Effector memory CD4-positive, alpha-beta T cell (primary cell): Measurements from ENCODE around the gene TGM6.
A peak's percentile ranks its signal among the peaks of the same experiment; 100 is the strongest.

Experiments
- DNase-seq, 3 donors: peaks; one replicate each; pipeline ENCODE4 v3.0.0-alpha.2; 2020
- H3K27ac ChIP-seq: 2 replicates; pipeline ENCODE4 v1.7.0; 2013; ENCODE audit warnings: mild to moderate bottlenecking, low read length, moderate library complexity; ENCODE audit not compliant: insufficient read depth, poor library complexity, severe bottlenecking
- H3K27me3 ChIP-seq: replicated peaks from 2 replicates; pipeline ENCODE4 v1.7.0; 2013; ENCODE audit warnings: mild to moderate bottlenecking, low read length; ENCODE audit not compliant: insufficient read depth, control insufficient read depth, poor library complexity, severe bottlenecking
- H3K36me3 ChIP-seq: 2 replicates; pipeline ENCODE4 v1.7.0; 2013; ENCODE audit warnings: mild to moderate bottlenecking, low read length, moderate library complexity; ENCODE audit not compliant: control insufficient read depth, insufficient read depth
- H3K4me1 ChIP-seq: 2 replicates; pipeline ENCODE4 v1.7.0; 2013; ENCODE audit warnings: low read length, mild to moderate bottlenecking; ENCODE audit not compliant: control insufficient read depth, insufficient read depth, poor library complexity, severe bottlenecking
- H3K4me3 ChIP-seq: 2 replicates; pipeline ENCODE4 v1.7.0; 2013; ENCODE audit warnings: low read length, low read depth, mild to moderate bottlenecking; ENCODE audit not compliant: insufficient read depth, poor library complexity, severe bottlenecking
- H3K9me3 ChIP-seq: 2 replicates; pipeline ENCODE4 v1.7.0; 2013; ENCODE audit warnings: mild to moderate bottlenecking, low read length, moderate library complexity; ENCODE audit not compliant: control insufficient read depth

TGM6 gene

DNA sequence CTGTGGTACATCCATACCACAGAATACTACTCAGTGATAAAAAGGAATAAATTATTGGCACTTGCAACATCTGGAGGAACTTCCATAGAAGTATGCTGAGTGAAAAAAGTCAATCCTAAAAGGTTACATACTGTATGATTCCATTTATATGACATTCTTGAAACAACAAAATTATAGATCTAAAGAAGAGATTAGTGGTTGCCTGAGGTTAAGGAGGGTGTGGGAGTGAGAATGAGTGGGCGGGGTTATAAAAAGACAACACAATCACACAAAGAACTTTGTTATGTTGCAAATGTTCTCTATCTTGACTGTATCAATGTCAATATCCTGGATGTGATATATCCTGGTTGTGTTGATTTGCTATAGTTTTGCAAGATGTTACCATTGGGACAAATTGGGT, 68.7 kb downstream of the TGM6 start:
- H3K27me3 ChIP-seq = no peaks in the 10 kb centered on the region
- no peaks in the 10 kb centered on the region for H3K36me3 ChIP-seq
- H3K9me3 ChIP-seq = no peaks in the 10 kb centered on the region
- H3K4me1 ChIP-seq = no peaks in the 10 kb centered on the region
- H3K4me3 ChIP-seq = no peak overlapping the region
- no peak overlapping the region for H3K27ac ChIP-seq
- DNase-seq = no peak

DNA sequence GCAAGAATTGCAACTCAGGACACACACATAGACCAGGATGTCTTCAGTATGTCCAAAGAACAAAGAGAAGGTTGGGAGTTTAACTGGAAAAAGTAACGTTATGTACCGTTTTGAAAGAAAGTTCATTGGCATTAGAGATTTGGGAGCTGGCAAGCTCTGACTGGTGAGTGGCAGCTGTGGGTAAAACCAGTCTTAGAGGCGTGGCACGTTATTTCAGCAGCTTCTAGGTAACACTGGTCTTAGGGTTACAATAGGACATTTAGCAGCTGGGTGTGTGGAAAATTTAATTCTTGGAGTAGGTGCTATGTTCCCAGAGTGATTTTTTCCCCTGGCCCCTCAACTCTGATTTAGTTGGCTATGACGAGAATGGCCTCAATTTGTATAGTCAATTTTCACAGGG, 70.7 kb downstream of the TGM6 start:
- Histone ChIP-seq H3K27ac (no peak overlapping the region), H3K9me3 (no peaks in the 10 kb centered on the region), H3K4me3 (no peak overlapping the region), H3K36me3 (no peaks in the 10 kb centered on the region), H3K4me1 (no peaks in the 10 kb centered on the region), H3K27me3 (no peaks in the 10 kb centered on the region)
- no peak for DNase-seq

- no peaks in the 10 kb centered on the region for H3K4me1 ChIP-seq
- H3K36me3 ChIP-seq = no peaks in the 10 kb centered on the region
- peak in 2 of 3 donors; percentile 13 to 41 for DNase-seq
Measured at GRCh38 chr20:2451939-2452732, 71.4 kb downstream of the TGM6 start.

GRCh38 chr20:2453792-2454191, 73.1 kb downstream of the TGM6 start:
- H3K9me3 ChIP-seq = no peaks in the 10 kb centered on the region
- no peaks in the 10 kb centered on the region for H3K4me1 ChIP-seq
- H3K27ac ChIP-seq = no peak overlapping the region
- H3K36me3 ChIP-seq = no peaks in the 10 kb centered on the region
- H3K27me3 ChIP-seq = no peaks in the 10 kb centered on the region
- no peak overlapping the region for H3K4me3 ChIP-seq
- DNase-seq = no peak

More at GRCh38 chr20:2451939-2452732, 71.4 kb downstream of the TGM6 start:
- Histone ChIP-seq H3K9me3 (no peaks in the 10 kb centered on the region), H3K4me3 (no peak overlapping the region), H3K27ac (no peak overlapping the region), H3K27me3 (no peaks in the 10 kb centered on the region)

- DNase-seq = no peak
- Histone ChIP-seq H3K4me1 (no peaks in the 10 kb centered on the region), H3K27ac (no peak overlapping the region), H3K4me3 (no peak overlapping the region), H3K27me3 (no peaks in the 10 kb centered on the region), H3K9me3 (no peaks in the 10 kb centered on the region), H3K36me3 (peaks cover 17% of the 10 kb centered on the region)
Measured at GRCh38 chr20:2455771-2456497, 75.2 kb downstream of the TGM6 start.

GRCh38 chr20:2458919-2459499, 78.3 kb downstream of the TGM6 start:
- Histone ChIP-seq H3K4me1 (no peaks in the 10 kb centered on the region), H3K4me3 (no peak overlapping the region), H3K9me3 (no peaks in the 10 kb centered on the region), H3K36me3 (peaks cover 45% of the 10 kb centered on the region), H3K27ac (no peak overlapping the region), H3K27me3 (no peaks in the 10 kb centered on the region)
- DNase-seq = no peak

DNA sequence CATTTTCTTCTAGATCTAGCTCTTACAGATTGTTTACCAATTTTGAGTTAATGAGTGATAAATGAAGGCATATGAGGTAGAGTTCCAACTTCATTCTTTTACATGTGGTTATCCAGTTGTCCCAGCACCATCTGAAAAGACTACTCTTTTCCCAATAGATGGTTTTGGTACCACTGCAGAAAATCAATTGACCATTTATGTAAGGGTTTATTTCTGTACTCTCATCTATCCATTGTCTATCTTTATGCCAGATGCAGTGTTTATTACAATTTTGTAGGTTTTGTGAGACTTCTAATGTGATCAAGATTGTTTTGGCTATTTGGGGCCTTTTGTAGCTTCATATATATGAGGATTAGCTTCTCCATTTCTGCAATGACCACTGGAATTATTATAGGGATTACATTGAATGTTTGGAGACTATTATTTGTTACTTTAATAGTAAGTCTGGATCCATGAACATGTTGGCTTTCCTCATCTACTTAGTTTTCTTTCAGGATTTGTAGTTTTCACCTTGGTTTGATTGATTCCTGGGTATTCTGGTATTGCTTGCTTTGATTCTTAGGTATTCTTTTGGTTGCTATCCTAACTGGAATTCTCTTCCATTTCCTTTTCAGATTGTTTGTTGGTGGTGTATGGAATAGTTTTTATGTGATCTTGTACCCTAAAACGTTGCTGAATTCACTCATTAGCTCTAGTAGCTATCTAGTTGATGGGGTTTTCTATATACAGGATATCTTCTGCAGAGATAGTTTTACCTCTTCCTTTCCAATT, 79.5 kb downstream of the TGM6 start:
- no peaks in the 10 kb centered on the region for H3K9me3 ChIP-seq
- no peak overlapping the region for H3K4me3 ChIP-seq
- peaks cover 56% of the 10 kb centered on the region for H3K36me3 ChIP-seq
- no peaks in the 10 kb centered on the region for H3K27me3 ChIP-seq
- no peaks in the 10 kb centered on the region for H3K4me1 ChIP-seq
- DNase-seq = no peak
- H3K27ac ChIP-seq = no peak overlapping the region

GRCh38 chr20:2460752-2461424, 80.2 kb downstream of the TGM6 start:
- Histone ChIP-seq H3K36me3 (peaks cover 63% of the 10 kb centered on the region), H3K4me3 (no peak overlapping the region), H3K4me1 (no peaks in the 10 kb centered on the region), H3K27me3 (no peaks in the 10 kb centered on the region), H3K9me3 (no peaks in the 10 kb centered on the region), H3K27ac (no peak overlapping the region)
- no peak for DNase-seq

DNA sequence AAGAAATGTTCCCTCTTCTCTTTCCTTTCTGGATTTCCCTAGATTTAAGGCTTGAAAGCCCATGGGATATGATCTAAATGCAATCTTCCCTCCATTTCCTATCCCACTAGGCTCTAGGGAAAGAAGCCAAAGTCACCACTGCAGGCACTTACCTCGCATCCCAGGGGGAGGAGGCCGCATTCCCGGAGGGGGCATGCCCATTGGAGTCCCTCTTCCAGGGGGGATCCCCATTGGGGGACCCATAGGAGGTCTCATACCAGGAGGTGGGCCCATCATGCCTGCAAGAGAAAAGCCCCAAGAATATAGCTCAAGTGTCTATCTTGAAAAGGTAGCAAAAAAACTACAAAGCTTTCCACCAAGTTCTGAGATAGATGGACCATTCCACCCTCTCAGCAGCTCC, 81.8 kb downstream of the TGM6 start:
- peaks cover 79% of the 10 kb centered on the region for H3K36me3 ChIP-seq
- no peaks in the 10 kb centered on the region for H3K27me3 ChIP-seq
- H3K9me3 ChIP-seq = no peaks in the 10 kb centered on the region
- no peak overlapping the region for H3K27ac ChIP-seq
- H3K4me1 ChIP-seq = no peaks in the 10 kb centered on the region
- no peak for DNase-seq
- no peak overlapping the region for H3K4me3 ChIP-seq
